Spinal cord (tissue), 10 donors: ENCODE data around the gene ZNF783. TPM values are rescaled to one million over a fixed set of nuclear protein-coding genes. Genes with fewer than 3 reads are reported as not detected.

Source experiments
- DNase-seq, 6 donors: peaks; one replicate each; pipeline versions ENCODE4 v3.0.0 to v3.0.0-alpha.2; 2013 to 2015; ENCODE audit warnings: low spot score in 6 of 6, low read depth in 4 of 6
- H3K27ac ChIP-seq: one replicate; pipeline ENCODE4 v1.5.1; 2013; ENCODE audit warnings: low read depth, low read length, control low read depth
- H3K27me3 ChIP-seq: one replicate; pipeline ENCODE4 v1.6.1; 2013; ENCODE audit warnings: low read length; ENCODE audit not compliant: control insufficient read depth, insufficient read depth
- H3K36me3 ChIP-seq: one replicate; pipeline ENCODE4 v1.6.1; 2013; ENCODE audit warnings: low read length; ENCODE audit not compliant: control insufficient read depth, insufficient read depth
- H3K4me1 ChIP-seq: one replicate; pipeline ENCODE4 v1.6.1; 2013; ENCODE audit warnings: low read length; ENCODE audit not compliant: control insufficient read depth, insufficient read depth
- H3K4me3 ChIP-seq: one replicate; pipeline ENCODE4 v1.5.1; 2013; ENCODE audit warnings: low read depth, low read length, control low read depth
- H3K9me3 ChIP-seq: one replicate; pipeline ENCODE4 v1.6.1; 2013; ENCODE audit warnings: low read length; ENCODE audit not compliant: control insufficient read depth, insufficient read depth
- WGBS: methylation state at CpG from one replicate; pipeline ENCODE4 v1.1.5; 2013; ENCODE audit warnings: missing lambda C conversion rate; ENCODE audit not compliant: insufficient coverage; 5-methylcytosine and 5-hydroxymethylcytosine counted together
- polyA plus RNA-seq, 2 donors: library from polyadenylated mRNA; unstranded; fragments of 120-200 nt; gene quantifications; one replicate each; pipeline ENCODE4 v1.2.1, GENCODE V29; 2013; ENCODE audit not compliant: insufficient read length in 2 of 2
- total RNA-seq, 2 donors: library from RNA; depleted of rRNA in 1 of 2; stranded (reverse); fragments of 120-200 nt in 1 of 2; fragments of >200 nt in 1 of 2; gene quantifications; one replicate each; pipeline versions ENCODE4 v1.2.3 to v1.2.4, GENCODE V29; 2013 to 2014
- donor health status: healthy.

Gene ZNF783
- total and polyA plus RNA-seq, 4 donors = 7.8 to 26.6 (median 19.3) TPM

DNA sequence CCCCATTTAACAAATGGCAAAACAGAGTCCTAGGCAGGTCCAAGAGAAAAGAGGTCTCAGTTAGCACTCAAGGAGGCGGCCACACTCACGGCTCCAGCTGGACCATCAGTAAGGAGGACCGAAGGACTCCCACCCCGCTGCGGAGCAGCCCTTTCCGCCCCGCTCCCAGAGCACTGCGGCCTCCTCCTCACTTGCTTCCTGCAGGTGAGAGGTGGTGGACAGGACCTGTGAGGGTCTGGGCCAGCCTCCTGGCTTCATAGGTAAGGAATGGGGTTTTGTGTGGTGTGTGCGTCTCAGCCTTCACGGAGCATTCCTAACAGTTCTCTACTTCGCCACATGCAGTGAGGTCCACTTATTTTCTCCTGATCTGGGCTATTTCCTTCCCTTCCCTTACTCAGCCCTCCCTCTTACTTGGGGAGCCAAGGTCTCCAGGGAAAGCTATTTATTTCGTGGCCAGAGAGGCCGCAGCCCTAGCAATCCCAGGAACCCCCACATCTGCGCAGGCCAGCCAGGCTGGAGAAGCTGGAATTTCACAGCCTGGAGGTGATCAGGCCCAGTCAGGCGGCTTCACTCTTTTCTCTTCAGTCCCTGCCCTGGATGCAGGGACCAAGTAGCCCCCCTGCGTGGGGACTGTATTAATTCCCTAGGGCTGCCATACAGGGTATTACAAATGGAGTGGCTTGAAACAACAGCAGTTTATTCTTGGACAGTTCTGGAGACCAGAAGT is 45.9 kb downstream of the ZNF783 start:
- H3K36me3 ChIP-seq = no peaks in the 10 kb centered on the region
- no peaks in the 10 kb centered on the region for H3K27me3 ChIP-seq
- H3K9me3 ChIP-seq = no peaks in the 10 kb centered on the region
- DNase-seq = no peak
- no peaks in the 10 kb centered on the region for H3K4me1 ChIP-seq
- no peak overlapping the region for H3K27ac ChIP-seq
- no peak overlapping the region for H3K4me3 ChIP-seq
- 93% methylated on average over 10 of the region's 16 CpGs for WGBS

DNA sequence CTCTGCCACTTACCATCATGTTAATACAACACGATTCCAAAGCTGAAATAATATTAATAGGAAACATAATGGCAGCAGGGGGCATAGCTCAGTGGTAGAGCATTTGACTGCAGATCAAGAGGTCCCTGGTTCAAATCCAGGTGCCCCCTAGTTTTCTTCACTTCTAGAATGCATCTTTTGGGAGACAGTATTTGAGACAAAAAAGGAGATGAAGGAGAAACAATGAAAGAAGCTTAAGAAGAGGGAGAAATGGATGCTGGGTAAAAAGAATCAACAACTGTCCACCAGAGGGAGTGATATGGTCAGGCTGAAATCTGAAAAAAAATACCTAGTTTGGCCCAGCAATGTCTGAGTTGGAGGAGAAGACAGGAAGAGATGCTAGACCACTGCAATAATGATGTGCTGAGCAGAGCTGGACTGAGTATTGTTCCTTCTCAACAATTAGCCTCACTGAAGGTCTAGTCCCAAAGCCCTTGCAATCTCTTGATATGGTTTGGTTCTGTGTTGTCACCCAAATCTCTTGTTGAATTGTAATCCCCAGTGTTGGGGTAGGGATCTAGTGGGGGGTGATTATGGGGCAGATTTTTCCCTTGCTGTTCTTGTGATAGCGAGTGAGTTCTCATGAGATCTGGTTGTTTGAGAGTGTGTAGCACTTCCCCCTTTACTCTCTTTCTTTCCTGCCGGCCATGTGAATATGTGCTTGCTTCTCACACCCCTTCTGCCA is 48.3 kb downstream of the ZNF783 start:
- H3K27me3 ChIP-seq = no peaks in the 10 kb centered on the region
- no peak overlapping the region for H3K4me3 ChIP-seq
- no peak overlapping the region for H3K27ac ChIP-seq
- no peaks in the 10 kb centered on the region for H3K4me1 ChIP-seq
- no peaks in the 10 kb centered on the region for H3K36me3 ChIP-seq
- no peaks in the 10 kb centered on the region for H3K9me3 ChIP-seq
- peak in 3 of 6 donors; percentile 2 to 38 (median 30) for DNase-seq
- no CpG with 5 or more reads among the region's 3 CpGs for WGBS

DNA sequence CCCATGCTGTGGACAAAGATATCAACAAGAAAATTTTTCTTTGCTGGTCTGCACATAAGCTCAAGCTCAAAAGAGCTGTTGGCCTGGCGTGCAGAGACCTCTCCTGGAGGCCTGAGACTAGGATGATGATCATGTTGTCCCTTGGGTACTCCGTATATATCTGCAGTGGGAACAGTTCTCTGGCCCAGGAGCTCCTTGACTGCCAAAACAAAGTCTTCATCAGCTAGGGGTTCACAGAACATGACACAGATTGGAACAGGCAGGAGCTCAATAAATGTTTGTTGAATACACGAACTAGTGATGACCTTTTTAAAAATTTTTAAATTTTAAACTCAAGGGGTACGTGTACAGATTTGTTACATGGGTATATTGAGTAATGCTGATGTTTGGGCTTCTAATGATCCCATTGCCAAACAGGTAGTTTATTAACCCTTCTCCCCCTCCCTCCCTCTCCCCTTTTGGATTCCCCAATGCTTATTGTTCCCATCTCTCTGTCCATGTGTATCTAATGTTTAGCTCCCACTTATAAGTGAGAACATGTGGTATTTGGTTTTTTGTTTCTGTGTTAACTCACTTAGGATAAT is 49.1 kb downstream of the ZNF783 start:
- Histone ChIP-seq H3K36me3 (no peaks in the 10 kb centered on the region), H3K27me3 (no peaks in the 10 kb centered on the region), H3K27ac (no peak overlapping the region), H3K9me3 (no peaks in the 10 kb centered on the region), H3K4me3 (no peak overlapping the region), H3K4me1 (no peaks in the 10 kb centered on the region)
- 65% methylated on average over 2 of the region's 4 CpGs for WGBS
- no peak for DNase-seq

DNA sequence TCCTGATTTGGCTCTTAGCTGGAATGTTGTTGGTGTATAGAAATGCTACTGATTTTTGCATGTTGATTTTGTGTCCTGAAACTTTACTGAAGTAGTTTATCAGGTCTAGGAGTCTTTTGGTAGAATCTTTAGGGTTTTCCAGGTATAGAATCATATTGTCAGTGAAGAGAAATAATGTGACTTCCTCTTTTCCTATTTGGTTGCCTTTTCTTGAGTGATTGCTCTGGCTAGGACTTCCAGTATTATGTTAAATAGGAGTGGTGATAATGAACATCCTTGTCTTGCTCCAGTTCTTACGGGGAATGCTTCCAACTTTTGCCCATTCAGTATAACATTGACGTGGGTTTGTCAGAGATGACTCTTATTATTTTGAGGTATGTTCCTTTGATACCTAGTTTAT is 52.0 kb downstream of the ZNF783 start:
- no CpG with 5 or more reads among the region's 2 CpGs for WGBS
- H3K27me3 ChIP-seq = no peaks in the 10 kb centered on the region
- H3K4me1 ChIP-seq = no peaks in the 10 kb centered on the region
- no peak overlapping the region for H3K4me3 ChIP-seq
- H3K9me3 ChIP-seq = no peaks in the 10 kb centered on the region
- H3K36me3 ChIP-seq = no peaks in the 10 kb centered on the region
- no peak for DNase-seq
- H3K27ac ChIP-seq = no peak overlapping the region

DNA sequence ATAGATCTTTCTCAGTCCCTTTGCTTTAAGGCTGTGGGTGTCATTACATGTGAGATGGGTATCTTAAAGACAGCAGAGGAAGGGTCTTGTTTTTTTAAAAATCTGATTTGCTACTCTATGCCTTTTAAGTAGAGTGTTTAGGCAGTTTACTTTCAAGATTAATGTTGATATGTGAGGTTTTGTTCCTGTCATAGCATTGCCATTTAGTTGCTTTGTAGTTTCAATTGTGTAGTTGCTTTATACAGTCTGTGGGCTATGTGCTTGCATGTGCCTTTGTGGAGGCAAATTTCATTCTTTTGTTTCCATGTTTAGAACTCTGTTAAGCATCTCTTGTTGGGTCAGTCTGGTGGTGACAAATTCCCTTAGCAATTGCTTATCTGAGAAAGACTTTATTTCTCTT is 54.6 kb downstream of the ZNF783 start:
- Histone ChIP-seq H3K9me3 (no peaks in the 10 kb centered on the region), H3K27me3 (no peaks in the 10 kb centered on the region), H3K4me3 (no peak overlapping the region), H3K27ac (no peak overlapping the region), H3K36me3 (no peaks in the 10 kb centered on the region), H3K4me1 (no peaks in the 10 kb centered on the region)
- no peak for DNase-seq

DNA sequence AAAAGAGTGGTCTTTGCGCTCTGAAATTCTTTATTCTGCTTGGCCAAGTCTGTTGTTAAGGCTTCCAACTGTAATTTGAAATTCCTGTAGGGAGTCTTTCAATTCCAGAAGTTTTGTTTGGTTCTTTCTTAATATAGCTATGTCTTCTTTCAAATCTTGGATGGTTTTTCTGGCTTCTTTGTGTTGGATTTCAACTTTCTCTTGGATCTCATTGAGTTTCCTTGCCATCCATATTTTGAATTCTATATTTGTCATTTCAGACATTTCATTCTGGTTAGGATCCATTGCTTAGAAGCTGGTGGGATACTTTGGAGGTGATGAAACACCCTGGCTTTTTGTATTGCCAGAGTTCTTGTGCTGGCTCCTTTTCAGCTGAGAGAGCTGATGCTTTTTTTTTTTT is 55.5 kb downstream of the ZNF783 start:
- no peaks in the 10 kb centered on the region for H3K4me1 ChIP-seq
- no peaks in the 10 kb centered on the region for H3K36me3 ChIP-seq
- peak in 1 of 6 donors; percentile 71 for DNase-seq
- no peak overlapping the region for H3K27ac ChIP-seq
- no peak overlapping the region for H3K4me3 ChIP-seq
- WGBS = 100% methylated on average over 1 of the region's 1 CpG
- H3K27me3 ChIP-seq = no peaks in the 10 kb centered on the region
- no peaks in the 10 kb centered on the region for H3K9me3 ChIP-seq

DNA sequence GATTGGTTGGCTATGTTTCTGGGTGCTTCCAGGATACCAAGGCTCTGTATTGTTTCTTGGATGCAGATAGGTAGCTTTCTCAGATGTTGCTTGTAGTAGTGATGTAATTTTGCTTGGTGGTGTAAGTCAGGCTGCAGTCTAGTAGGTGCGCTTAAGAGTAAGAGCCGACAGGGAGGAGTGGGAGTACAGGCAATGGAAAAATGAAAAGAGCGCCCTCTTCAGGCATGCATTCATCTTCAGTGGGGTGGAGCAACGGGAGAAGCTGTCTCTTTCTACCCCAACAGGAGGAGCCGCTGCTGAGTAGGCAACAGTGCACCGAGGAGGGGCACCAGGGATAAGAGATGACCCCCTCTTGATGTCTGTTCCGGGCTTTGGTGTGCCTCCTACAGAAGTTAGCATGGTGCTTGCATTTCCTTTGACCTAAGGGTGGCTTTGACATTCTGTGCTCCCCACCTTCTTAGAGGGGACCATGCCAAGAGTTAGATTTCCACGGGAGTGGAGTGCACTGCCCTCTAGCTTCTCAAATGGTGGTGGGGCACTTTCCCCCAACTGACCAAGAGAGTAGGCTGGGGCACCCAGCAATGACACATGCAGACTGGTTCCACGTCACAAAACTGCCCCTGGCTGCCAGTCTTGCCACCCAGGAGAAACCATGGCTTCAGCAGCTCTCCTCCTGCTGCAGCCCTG is 56.1 kb downstream of the ZNF783 start:
- no peaks in the 10 kb centered on the region for H3K27me3 ChIP-seq
- H3K4me3 ChIP-seq = no peak overlapping the region
- 72% methylated on average over 7 of the region's 9 CpGs for WGBS
- H3K27ac ChIP-seq = no peak overlapping the region
- no peaks in the 10 kb centered on the region for H3K9me3 ChIP-seq
- no peaks in the 10 kb centered on the region for H3K4me1 ChIP-seq
- H3K36me3 ChIP-seq = no peaks in the 10 kb centered on the region
- no peak for DNase-seq

DNA sequence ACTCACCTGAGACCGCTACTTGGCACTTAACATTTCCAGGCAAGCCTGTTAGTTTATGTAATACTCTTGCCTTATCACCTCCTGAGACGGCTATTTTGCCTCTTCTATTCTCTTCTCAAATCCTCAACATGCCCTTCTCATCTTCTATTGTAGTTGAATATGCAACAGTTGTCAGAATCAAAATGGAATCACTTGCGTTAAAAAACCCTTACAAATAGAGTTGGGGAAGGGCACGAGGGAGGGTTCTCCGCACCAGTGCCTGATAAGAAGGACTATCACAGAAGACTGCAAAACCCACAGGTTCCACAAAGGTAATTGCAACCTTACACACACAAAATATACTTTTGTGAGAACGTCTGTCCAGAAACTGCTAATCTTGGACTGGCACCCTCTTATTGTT is 57.4 kb downstream of the ZNF783 start:
- no peak overlapping the region for H3K27ac ChIP-seq
- no peaks in the 10 kb centered on the region for H3K4me1 ChIP-seq
- H3K27me3 ChIP-seq = no peaks in the 10 kb centered on the region
- no peak overlapping the region for H3K4me3 ChIP-seq
- no peak for DNase-seq
- no CpG with 5 or more reads among the region's 6 CpGs for WGBS
- no peaks in the 10 kb centered on the region for H3K36me3 ChIP-seq
- H3K9me3 ChIP-seq = no peaks in the 10 kb centered on the region

DNA sequence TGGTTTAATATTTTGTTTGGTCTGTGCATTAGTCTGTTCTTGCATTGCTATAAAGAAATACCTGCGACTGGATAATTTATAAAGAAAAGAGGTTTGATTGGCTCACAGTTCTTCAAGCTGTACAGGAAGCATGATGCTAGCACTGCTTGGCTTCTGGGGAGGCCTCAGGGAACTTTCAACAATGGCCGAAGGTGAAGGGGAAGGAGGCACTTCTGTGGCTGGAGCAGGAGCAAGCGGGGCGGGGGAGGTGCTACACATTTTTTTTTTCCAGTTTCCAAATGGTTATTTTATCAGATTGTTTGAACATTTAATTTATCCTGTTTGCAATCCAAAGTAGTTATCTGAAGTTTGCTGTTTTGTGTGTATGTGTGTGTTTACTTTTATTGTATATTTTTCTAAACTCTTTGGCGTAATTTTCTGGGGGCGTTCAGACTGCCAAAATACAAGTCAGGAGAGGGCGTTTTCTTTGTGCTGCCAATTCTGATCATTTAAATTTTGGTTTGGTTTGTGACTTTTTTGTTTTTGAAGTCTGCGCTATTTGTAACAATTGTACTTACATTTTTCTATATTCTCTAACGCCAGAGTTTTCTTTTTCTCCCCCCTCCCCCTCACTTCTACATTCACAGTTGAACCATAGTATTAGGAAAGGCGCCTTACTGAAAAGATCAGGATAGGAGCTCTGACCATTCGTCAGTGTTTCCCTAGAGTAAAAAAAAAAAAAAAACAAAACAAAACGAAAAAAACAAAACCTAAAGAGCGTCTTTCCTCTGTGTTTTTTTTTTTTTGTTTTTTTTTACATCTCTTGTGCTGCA is 58.5 kb downstream of the ZNF783 start:
- Histone ChIP-seq H3K36me3 (no peaks in the 10 kb centered on the region), H3K9me3 (no peaks in the 10 kb centered on the region), H3K4me3 (no peak overlapping the region), H3K27me3 (no peaks in the 10 kb centered on the region), H3K4me1 (no peaks in the 10 kb centered on the region), H3K27ac (no peak overlapping the region)
- 91% methylated on average over 2 of the region's 13 CpGs for WGBS
- no peak for DNase-seq
